Spleen (tissue), 11 donors: ENCODE results near the gene BGLAP. TPM values are rescaled to one million over a fixed set of nuclear protein-coding genes. Genes with fewer than 3 reads are reported as not detected.

Experiments used
- DNase-seq: peaks from one replicate; pipeline ENCODE4 v3.0.0-alpha.2; 2020
- H3K27ac ChIP-seq, 8 donors: fragments of 200-600 bp; sonication (generic) in 7 of 8; 1 replicate in 4 of 8; 2 replicates in 4 of 8; pipeline versions ENCODE4 v1.5.0 to v1.8.0; 2016 to 2021; ENCODE audit warnings: inconsistent platforms in 4 of 8, mild to moderate bottlenecking in 4 of 8, moderate library complexity in 1 of 8
- H3K27me3 ChIP-seq, 7 donors: fragments of 200-600 bp; sonication (generic) in 6 of 7; replicated peaks in 1 of 7; 1 replicate in 4 of 7; 2 replicates in 3 of 7; pipeline versions ENCODE4 v1.5.0 to v1.8.0; 2016 to 2021; ENCODE audit warnings: inconsistent platforms in 3 of 7, mild to moderate bottlenecking in 1 of 7
- H3K36me3 ChIP-seq, 6 donors: fragments of 200-600 bp; sonication (generic) in 5 of 6; 1 replicate in 4 of 6; 2 replicates in 2 of 6; pipeline versions ENCODE4 v1.5.0 to v1.8.0; 2016 to 2021; ENCODE audit warnings: inconsistent platforms in 2 of 6
- H3K4me1 ChIP-seq, 6 donors: fragments of 200-600 bp; sonication (generic) in 5 of 6; 1 replicate in 3 of 6; 2 replicates in 3 of 6; pipeline versions ENCODE4 v1.5.0 to v1.8.0; 2016 to 2021; ENCODE audit warnings: inconsistent platforms in 3 of 6
- H3K4me3 ChIP-seq, 8 donors: fragments of 200-600 bp; sonication (generic) in 7 of 8; 1 replicate in 4 of 8; 2 replicates in 4 of 8; pipeline versions ENCODE4 v1.5.0 to v1.8.0; 2016 to 2021; ENCODE audit warnings: inconsistent platforms in 4 of 8, mild to moderate bottlenecking in 4 of 8, moderate library complexity in 2 of 8
- H3K9me3 ChIP-seq, 8 donors: fragments of 200-600 bp; sonication (generic) in 7 of 8; 1 replicate in 4 of 8; 2 replicates in 4 of 8; pipeline versions ENCODE4 v1.5.0 to v1.8.0; 2016 to 2021; ENCODE audit warnings: inconsistent platforms in 4 of 8
- POLR2A ChIP-seq, 3 donors: fragments of 450-650 bp; IDR thresholded peaks; one replicate each; pipeline ENCODE4 v1.5.1; 2017; ENCODE audit warnings: antibody characterized with exemption in 3 of 3, mild to moderate bottlenecking in 1 of 3
- POLR2AphosphoS5 ChIP-seq, 3 donors: sonication (generic); formaldehyde crosslinking; IDR thresholded peaks; one replicate each; pipeline ENCODE4 v1.5.1; 2017; ENCODE audit warnings: antibody characterized with exemption in 3 of 3
- WGBS, 5 donors: extraction: QIAGEN DNeasy Blood & Tissue Kit in 3 of 5; methylation state at CpG; one replicate each; pipeline versions ENCODE4 v1.1.5 to v1.1.7; 2013 to 2018; 5-methylcytosine and 5-hydroxymethylcytosine counted together
- intact Hi-C: fragments of 100-400 bp; cut with DNase I; formaldehyde crosslinking; loops from one replicate; pipeline ENCODE4 v1.15.0; 2023; ENCODE audit warnings: low total_unique reads
- polyA plus RNA-seq, 3 donors: library from polyadenylated mRNA; stranded (reverse); fragments of 200-250 nt; gene quantifications; one replicate each; pipeline ENCODE4 v1.2.1, GENCODE V29; 2013
- total RNA-seq, 7 donors: library from RNA; depleted of rRNA in 3 of 7; stranded (reverse); fragments of >200 nt in 3 of 7; fragmentation: NEBNext Ultra II Directional in 4 of 7; extraction: Animal tissue kit (Norgen Biotek cat#: 25700) in 4 of 7; gene quantifications; one replicate each; pipeline versions ENCODE4 v1.1.0 to v1.2.1, GENCODE V29; 2016 to 2021
- TF ChIP-seq, protein P1 (sequence below), 11 experiments: fragments of 200-600 bp in 7 of 11; fragments of 450-650 bp in 4 of 11; sonication (generic) in 4 of 11; IDR thresholded peaks in 8 of 11; conservative IDR thresholded peaks in 3 of 11; 1 replicate in 7 of 11; 2 replicates in 4 of 11; pipeline versions ENCODE4 v1.4.0 to v1.8.0; 2016 to 2021; ENCODE audit warnings: antibody characterized with exemption in 11 of 11, inconsistent platforms in 4 of 11, mild to moderate bottlenecking in 1 of 11
- donor health status: healthy with polysubstance abuse.
- donor health status: DM: no; HTN: no; CAD: no; lungs with moderate emphysema.
- donor health status: DM: no; HTN: no; CAD: no.
- donor health status: Bipolar disorder and iron deficiency.
- donor health status: healthy.
- donor health status: DM: no; HTN: no; CAD: no.
- donor health status: DM: yes; HTN: yes; CAD: no.

BGLAP gene
- total and polyA plus RNA-seq, 10 donors: 1.7 to 6.0 (median 2.4) TPM

DNA sequence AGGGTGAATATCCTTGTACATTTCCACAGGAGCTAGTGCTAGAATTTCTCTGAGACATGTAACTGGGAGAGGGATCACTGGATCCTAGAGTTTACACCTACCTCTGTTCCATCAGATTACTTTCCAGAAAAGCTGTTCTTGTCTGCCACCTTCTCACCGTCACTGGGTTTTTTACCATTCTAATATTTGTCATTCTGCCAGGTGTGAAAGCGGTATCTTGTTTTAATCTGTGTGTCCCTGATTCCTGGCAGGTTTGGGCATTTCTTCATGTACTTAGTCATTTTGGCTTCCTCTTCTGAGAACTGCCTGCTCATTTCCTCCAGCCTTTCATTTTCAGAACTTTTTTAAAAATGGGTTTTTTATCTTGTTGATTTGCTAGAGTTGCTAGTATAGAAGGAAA, 24.1 kb upstream of the BGLAP start:
- peak in 1 of 3 donors; percentile 4 for TF ChIP-seq POLR2AphosphoS5 (IDR thresholded peaks at IDR 0.05)
- no peak for TF ChIP-seq POLR2A (IDR thresholded peaks at IDR 0.05)
- TF ChIP-seq, protein P1, sequence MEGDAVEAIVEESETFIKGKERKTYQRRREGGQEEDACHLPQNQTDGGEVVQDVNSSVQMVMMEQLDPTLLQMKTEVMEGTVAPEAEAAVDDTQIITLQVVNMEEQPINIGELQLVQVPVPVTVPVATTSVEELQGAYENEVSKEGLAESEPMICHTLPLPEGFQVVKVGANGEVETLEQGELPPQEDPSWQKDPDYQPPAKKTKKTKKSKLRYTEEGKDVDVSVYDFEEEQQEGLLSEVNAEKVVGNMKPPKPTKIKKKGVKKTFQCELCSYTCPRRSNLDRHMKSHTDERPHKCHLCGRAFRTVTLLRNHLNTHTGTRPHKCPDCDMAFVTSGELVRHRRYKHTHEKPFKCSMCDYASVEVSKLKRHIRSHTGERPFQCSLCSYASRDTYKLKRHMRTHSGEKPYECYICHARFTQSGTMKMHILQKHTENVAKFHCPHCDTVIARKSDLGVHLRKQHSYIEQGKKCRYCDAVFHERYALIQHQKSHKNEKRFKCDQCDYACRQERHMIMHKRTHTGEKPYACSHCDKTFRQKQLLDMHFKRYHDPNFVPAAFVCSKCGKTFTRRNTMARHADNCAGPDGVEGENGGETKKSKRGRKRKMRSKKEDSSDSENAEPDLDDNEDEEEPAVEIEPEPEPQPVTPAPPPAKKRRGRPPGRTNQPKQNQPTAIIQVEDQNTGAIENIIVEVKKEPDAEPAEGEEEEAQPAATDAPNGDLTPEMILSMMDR (IDR thresholded peaks at IDR 0.05 in 8 of 11, conservative IDR thresholded peaks at IDR 0.05 in 3 of 11): no peak
- WGBS, 5 donors: 12 to 29% (median 24%) methylated on average over 2 of the region's 2 CpGs
- H3K4me1 ChIP-seq: peaks cover 21 to 85% (median 45%) of the 10 kb centered on the region in 6 donors
- no peaks in the 10 kb centered on the region for H3K27me3 ChIP-seq
- no peaks in the 10 kb centered on the region for H3K9me3 ChIP-seq
- DNase-seq: no peak
- intact Hi-C loops: no loop called here
- H3K27ac ChIP-seq: peak overlapping the region; percentile 49 to 99 (median 85)
- H3K4me3 ChIP-seq: peak overlapping the region in 1 of 8 donors; percentile 46
- peaks cover 0 to 67% (median 26%) of the 10 kb centered on the region in 6 donors for H3K36me3 ChIP-seq

DNA sequence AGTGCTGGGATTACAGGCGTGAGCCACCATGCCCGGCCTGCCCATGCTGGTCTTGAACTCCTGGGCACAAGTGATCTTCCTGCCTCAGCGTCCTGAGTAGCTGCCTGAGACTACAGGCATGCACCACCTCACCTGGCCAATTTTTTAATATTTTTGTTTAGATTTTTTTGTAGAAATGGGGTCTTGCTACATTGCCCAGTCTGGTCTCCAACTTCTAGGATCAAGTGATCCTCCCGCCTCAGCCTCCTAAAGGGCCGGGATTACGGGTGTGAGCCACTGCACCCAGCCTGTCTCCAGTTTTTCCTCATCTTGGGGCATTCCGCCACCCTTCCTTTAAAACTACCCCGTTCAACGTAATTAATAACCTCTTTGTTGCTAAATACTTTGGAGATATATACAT, 21.8 kb upstream of the BGLAP start:
- DNase-seq: peak; percentile 50
- H3K4me1 ChIP-seq: peaks cover 7 to 71% (median 31%) of the 10 kb centered on the region in 6 donors
- TF ChIP-seq, protein P1 (IDR thresholded peaks at IDR 0.05 in 8 of 11, conservative IDR thresholded peaks at IDR 0.05 in 3 of 11): no peak
- no peak for TF ChIP-seq POLR2AphosphoS5 (IDR thresholded peaks at IDR 0.05)
- TF ChIP-seq POLR2A (IDR thresholded peaks at IDR 0.05): no peak
- H3K27me3 ChIP-seq: no peaks in the 10 kb centered on the region
- no peak overlapping the region for H3K4me3 ChIP-seq
- H3K27ac ChIP-seq: peak overlapping the region in 1 of 8 donors; percentile 99
- H3K9me3 ChIP-seq: no peaks in the 10 kb centered on the region
- 92 to 98% (median 96%) methylated on average over 9 of the region's 9 CpGs for WGBS, 5 donors
- peaks cover 0 to 75% (median 44%) of the 10 kb centered on the region in 6 donors for H3K36me3 ChIP-seq
- intact Hi-C loops: loop anchor here (5.0 kb wide), 1 partner anchor 128 kb away; no protein-coding TSS in a partner anchor

DNA sequence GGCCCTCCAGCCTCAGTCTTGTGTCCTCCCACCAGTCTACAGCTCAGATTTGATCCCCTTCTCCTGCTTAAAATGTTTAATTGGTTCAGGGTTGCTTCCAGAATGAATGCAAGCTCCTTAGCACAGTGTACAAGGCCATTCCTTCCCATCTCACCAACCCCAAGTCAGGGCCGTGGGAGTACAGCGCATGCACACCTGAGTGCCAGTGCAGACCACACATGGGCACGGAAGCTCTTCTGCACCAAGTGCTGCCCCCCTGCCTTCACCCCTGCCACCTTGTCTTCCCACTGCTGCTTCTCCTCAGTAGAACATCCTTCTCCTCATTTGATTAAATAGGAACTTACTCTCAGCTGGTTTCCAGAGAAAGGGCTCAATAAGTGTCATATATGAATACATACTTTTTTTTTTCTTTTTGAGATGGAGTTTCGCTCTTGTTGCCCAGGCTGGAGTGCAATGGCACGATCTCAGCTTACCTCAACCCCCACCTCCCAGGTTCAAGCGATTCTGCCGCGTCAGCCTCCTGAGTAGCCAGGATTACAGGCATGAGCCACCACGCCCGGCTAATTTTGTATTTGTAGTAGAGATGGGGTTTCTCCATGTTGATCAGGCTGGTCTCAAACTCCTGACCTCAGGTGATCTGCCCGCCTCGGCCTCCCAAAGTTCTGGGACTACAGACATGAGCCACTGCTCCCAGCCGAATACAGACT, 19.8 kb upstream of the BGLAP start:
- TF ChIP-seq POLR2A (IDR thresholded peaks at IDR 0.05) (no peak), POLR2AphosphoS5 (IDR thresholded peaks at IDR 0.05) (no peak)
- TF ChIP-seq, protein P1 (IDR thresholded peaks at IDR 0.05 in 8 of 11, conservative IDR thresholded peaks at IDR 0.05 in 3 of 11): no peak
- Histone ChIP-seq H3K4me1 (peaks cover 3 to 64% (median 32%) of the 10 kb centered on the region in 6 donors), H3K27me3 (no peaks in the 10 kb centered on the region), H3K36me3 (peaks cover 0 to 75% (median 54%) of the 10 kb centered on the region in 6 donors), H3K9me3 (no peaks in the 10 kb centered on the region), H3K27ac (peak overlapping the region in 1 of 8 donors; percentile 12), H3K4me3 (no peak overlapping the region)
- intact Hi-C loops: loop anchor here (5.0 kb wide), 1 partner anchor 130 kb away; no protein-coding TSS in a partner anchor
- peak; percentile 54 for DNase-seq
- 94 to 97% (median 95%) methylated on average over 13 of the region's 13 CpGs for WGBS, 5 donors

DNA sequence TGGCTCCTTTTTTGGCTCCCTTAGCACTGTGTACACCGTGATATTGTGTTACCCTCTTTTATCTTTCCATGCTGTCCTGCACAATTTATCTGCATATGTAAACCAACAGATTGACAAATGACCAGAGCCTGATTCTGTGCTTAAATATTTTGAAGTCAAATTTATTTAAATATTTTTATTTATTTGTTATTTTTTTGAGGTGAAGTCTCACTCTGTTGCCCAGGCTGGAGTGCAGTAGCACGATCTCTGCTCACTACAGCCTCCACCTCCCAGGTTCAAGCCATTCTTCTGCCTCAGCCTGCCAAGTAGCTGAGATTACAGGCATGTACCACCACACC, 16.3 kb upstream of the BGLAP start:
- DNase-seq: no peak
- 10 to 17% (median 16%) methylated on average over 2 of the region's 2 CpGs for WGBS, 5 donors
- Histone ChIP-seq H3K27ac (peak overlapping the region in 4 of 8 donors; percentile 50 to 64 (median 52)), H3K27me3 (no peaks in the 10 kb centered on the region), H3K4me1 (peaks cover 0 to 31% (median 10%) of the 10 kb centered on the region in 6 donors), H3K36me3 (peaks cover 0 to 93% (median 58%) of the 10 kb centered on the region in 6 donors), H3K9me3 (no peaks in the 10 kb centered on the region), H3K4me3 (no peak overlapping the region)
- TF ChIP-seq POLR2AphosphoS5 (IDR thresholded peaks at IDR 0.05) (no peak), POLR2A (IDR thresholded peaks at IDR 0.05) (no peak)
- TF ChIP-seq, protein P1 (IDR thresholded peaks at IDR 0.05 in 8 of 11, conservative IDR thresholded peaks at IDR 0.05 in 3 of 11): peak in 3 of 11 experiments; percentile 4 to 47 (median 22)
- intact Hi-C loops: loop anchor here (2.0 kb wide), 1 partner anchor 79 kb away; no protein-coding TSS in a partner anchor
